ENCODE results near the gene STXBP5. TPM values are rescaled to one million over a fixed set of nuclear protein-coding genes. Genes with fewer than 3 reads are reported as not detected.

The STXBP5 gene
- total RNA-seq, 4 donors from 2014 or later = 20.8 to 34.4 (median 23.1) TPM

- Histone ChIP-seq H3K27ac (no peak overlapping the region), H3K36me3 (peaks cover 0 to 41% of the 10 kb centered on the region in 2 donors), H3K4me3 (no peak overlapping the region), H3K9me3 (peaks cover 0 to 8% (median 0%) of the 10 kb centered on the region in 3 donors), H3K4me1 (no peaks in the 10 kb centered on the region), H3K27me3 (no peaks in the 10 kb centered on the region)
- no peak for ATAC-seq
- 94% methylated on average over 2 of the region's 2 CpGs for WGBS, 2 donors (ENCODE audit: low coverage in 1 of 2)
- TF ChIP-seq EP300 (IDR thresholded peaks at IDR 0.05) (no peak), CTCF (IDR thresholded peaks at IDR 0.05) (no peak), POLR2A (IDR thresholded peaks at IDR 0.05) (no peak), POLR2AphosphoS5 (IDR thresholded peaks at IDR 0.05) (no peak)
Observed at GRCh38 chr6:147298461-147298860, 94.2 kb downstream of the STXBP5 start.

GRCh38 chr6:147299035-147299434 lies 94.8 kb downstream of the STXBP5 start:
- Histone ChIP-seq H3K27me3 (no peaks in the 10 kb centered on the region), H3K4me1 (no peaks in the 10 kb centered on the region), H3K27ac (no peak overlapping the region), H3K36me3 (peaks cover 0 to 47% of the 10 kb centered on the region in 2 donors), H3K4me3 (no peak overlapping the region), H3K9me3 (peaks cover 0 to 8% (median 0%) of the 10 kb centered on the region in 3 donors)
- no peak for ATAC-seq
- TF ChIP-seq POLR2A (IDR thresholded peaks at IDR 0.05) (no peak), CTCF (IDR thresholded peaks at IDR 0.05) (no peak), EP300 (IDR thresholded peaks at IDR 0.05) (no peak), POLR2AphosphoS5 (IDR thresholded peaks at IDR 0.05) (no peak)
- 84 to 100% methylated on average over 3 of the region's 3 CpGs for WGBS, 2 donors (ENCODE audit: low coverage in 1 of 2)

GRCh38 chr6:147301070-147301469 lies 96.9 kb downstream of the STXBP5 start:
- Histone ChIP-seq H3K4me3 (no peak overlapping the region), H3K27ac (no peak overlapping the region), H3K4me1 (no peaks in the 10 kb centered on the region), H3K36me3 (peaks cover 0 to 37% of the 10 kb centered on the region in 2 donors), H3K27me3 (no peaks in the 10 kb centered on the region), H3K9me3 (peaks cover 0 to 8% (median 0%) of the 10 kb centered on the region in 3 donors)
- ATAC-seq = no peak
- 94 to 100% methylated on average over 1 of the region's 1 CpG for WGBS, 2 donors (ENCODE audit: low coverage in 1 of 2)
- TF ChIP-seq POLR2AphosphoS5 (IDR thresholded peaks at IDR 0.05) (no peak), CTCF (IDR thresholded peaks at IDR 0.05) (no peak), EP300 (IDR thresholded peaks at IDR 0.05) (no peak), POLR2A (IDR thresholded peaks at IDR 0.05) (no peak)

DNA sequence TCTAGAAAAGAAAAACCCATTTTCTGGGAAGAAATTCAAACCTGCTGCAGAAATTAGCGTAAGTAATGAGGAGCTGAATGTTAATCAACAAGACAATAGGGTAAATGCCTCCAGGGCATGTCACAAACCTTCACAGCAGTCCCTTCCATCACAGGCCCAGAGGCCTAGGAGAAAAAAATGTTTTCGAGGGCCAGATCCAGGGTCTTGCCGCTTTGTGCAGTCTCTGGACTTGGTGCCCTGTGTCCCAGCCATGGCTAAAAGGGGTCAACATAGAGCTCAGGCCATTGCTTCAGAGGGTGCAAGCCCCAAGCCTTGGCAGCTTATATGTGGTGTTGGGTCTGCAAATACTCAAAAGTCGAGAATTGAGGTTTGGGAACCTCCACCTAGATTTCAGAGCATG lies 99.8 kb downstream of the STXBP5 start:
- Histone ChIP-seq H3K27ac (no peak overlapping the region), H3K4me3 (no peak overlapping the region), H3K27me3 (no peaks in the 10 kb centered on the region), H3K4me1 (no peaks in the 10 kb centered on the region), H3K9me3 (no peaks in the 10 kb centered on the region), H3K36me3 (peaks cover 0 to 26% of the 10 kb centered on the region in 2 donors)
- ATAC-seq = no peak
- 83 to 93% methylated on average over 1 to 4 of the region's 4 CpGs for WGBS, 2 donors (ENCODE audit: low coverage in 1 of 2)
- TF ChIP-seq POLR2AphosphoS5 (IDR thresholded peaks at IDR 0.05) = no peak
- TF ChIP-seq POLR2A (IDR thresholded peaks at IDR 0.05) = no peak
- TF ChIP-seq EP300 (IDR thresholded peaks at IDR 0.05) = no peak
- no peak for TF ChIP-seq CTCF (IDR thresholded peaks at IDR 0.05)

GRCh38 chr6:147310521-147310920 lies 106.3 kb downstream of the STXBP5 start:
- WGBS, 2 donors (ENCODE audit: low coverage in 1 of 2) = 87 to 91% methylated on average over 3 of the region's 3 CpGs
- H3K4me1 ChIP-seq = no peaks in the 10 kb centered on the region
- H3K27ac ChIP-seq = no peak overlapping the region
- ATAC-seq = no peak
- H3K36me3 ChIP-seq = peaks cover 0 to 31% of the 10 kb centered on the region in 2 donors
- H3K4me3 ChIP-seq = no peak overlapping the region
- no peaks in the 10 kb centered on the region for H3K27me3 ChIP-seq
- no peak for TF ChIP-seq POLR2AphosphoS5 (IDR thresholded peaks at IDR 0.05)
- TF ChIP-seq POLR2A (IDR thresholded peaks at IDR 0.05) = no peak
- TF ChIP-seq EP300 (IDR thresholded peaks at IDR 0.05) = no peak
- TF ChIP-seq CTCF (IDR thresholded peaks at IDR 0.05) = no peak
- H3K9me3 ChIP-seq = no peaks in the 10 kb centered on the region
